ENCODE data around the gene SIPA1L2. TPM values are rescaled to one million over a fixed set of nuclear protein-coding genes. Genes with fewer than 3 reads are reported as not detected.

The SIPA1L2 gene
- 1 to 10 TPM; 6.1 to 6.2 TPM for total RNA-seq

DNA sequence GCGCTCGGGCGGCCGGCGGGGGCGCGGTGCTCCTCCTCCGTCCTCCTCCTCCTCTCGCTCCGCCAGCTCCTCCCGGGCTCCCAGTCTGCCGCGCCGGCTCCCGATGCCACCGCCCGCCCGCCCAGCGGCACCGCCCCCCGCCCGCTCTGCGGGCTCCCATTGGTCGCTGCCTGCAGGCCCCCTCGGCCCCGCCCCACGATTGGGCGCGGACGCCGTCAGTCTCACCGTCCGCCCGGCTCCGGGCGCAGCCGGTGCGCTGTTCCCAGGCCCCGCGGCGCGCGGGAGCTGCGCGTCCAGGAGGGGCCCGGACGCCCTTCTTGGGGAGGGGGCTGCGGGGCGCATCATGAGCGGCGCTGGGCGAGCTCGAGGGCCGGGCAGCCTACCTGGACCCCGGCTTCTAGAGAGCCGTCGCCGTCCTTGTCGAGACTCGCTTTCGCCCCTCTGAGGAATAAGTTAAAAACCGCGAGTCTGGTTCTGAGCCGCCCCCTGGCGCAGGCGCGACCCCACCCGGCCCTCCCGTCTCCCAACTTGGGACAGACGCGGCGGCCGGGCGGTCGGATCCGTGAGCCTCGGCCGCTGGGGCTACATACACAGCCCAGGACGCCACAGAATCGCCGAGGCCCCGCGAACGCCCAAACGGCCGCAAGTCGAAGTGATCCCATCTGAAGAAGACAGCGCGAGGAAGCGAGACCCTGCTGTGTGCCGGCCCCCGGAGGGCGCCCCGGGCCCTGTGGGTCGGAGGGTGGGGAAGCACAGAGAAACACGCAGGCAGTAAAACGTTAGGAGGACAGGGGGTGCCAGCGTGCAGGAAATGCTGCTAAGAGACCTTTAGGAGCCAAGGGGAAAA, at the start of gene SIPA1L2:
Gene SIPA1L2 (minus strand): TSS at position 87 of the 847 bp plus-strand sequence. CDS start 114,794 bp downstream, outside the sequence.
- H3K36me3 Mint-ChIP-seq = no peaks in the 10 kb centered on the region
- peak within 1 kb of the TSS; percentile 75 for H3K27ac Mint-ChIP-seq
- H3K27me3 Mint-ChIP-seq = peaks cover 12% of the 10 kb centered on the region
- peaks cover 34% of the 10 kb centered on the region for H3K4me1 Mint-ChIP-seq (ENCODE audit: low read depth)
- POLR2A ChIA-PET = interaction anchor here (1.3 kb wide), 1 partner anchor 664 kb away, joined by 3 read pairs; no protein-coding TSS in a partner anchor
- peak within 1 kb of the TSS; percentile 84 for H3K4me3 Mint-ChIP-seq
- intact Hi-C loops (cut with micrococcal nuclease) = loop anchor here (2.0 to 10.0 kb wide), 5 partner anchors 295 to 873 kb away; partner anchors contain the start of genes NTPCR and PCNX2
- no peaks in the 10 kb centered on the region for H3K9me3 Mint-ChIP-seq
- DNase-seq = peak; percentile 91
- CTCF ChIA-PET = interaction anchor here (0.6 kb wide), 1 partner anchor 321 kb away, joined by 3 read pairs; no protein-coding TSS in a partner anchor

GRCh38 chr1:232678185-232678886, 48.4 kb upstream of the SIPA1L2 start:
- CTCF ChIA-PET = interaction anchor here (0.6 kb wide), 1 partner anchor 223 kb away, joined by 4 read pairs; no protein-coding TSS in a partner anchor
- Mint-ChIP-seq H3K36me3 (no peaks in the 10 kb centered on the region), H3K9me3 (no peaks in the 10 kb centered on the region), H3K27ac (no peak overlapping the region), H3K4me1 (ENCODE audit: low read depth) (no peaks in the 10 kb centered on the region), H3K27me3 (no peaks in the 10 kb centered on the region), H3K4me3 (no peak overlapping the region)
- POLR2A ChIA-PET = interaction anchor here (0.6 kb wide), 1 partner anchor 84 kb away, joined by 3 read pairs; no protein-coding TSS in a partner anchor
- no peak for DNase-seq
- intact Hi-C loops (cut with micrococcal nuclease) = no loop called here

DNA sequence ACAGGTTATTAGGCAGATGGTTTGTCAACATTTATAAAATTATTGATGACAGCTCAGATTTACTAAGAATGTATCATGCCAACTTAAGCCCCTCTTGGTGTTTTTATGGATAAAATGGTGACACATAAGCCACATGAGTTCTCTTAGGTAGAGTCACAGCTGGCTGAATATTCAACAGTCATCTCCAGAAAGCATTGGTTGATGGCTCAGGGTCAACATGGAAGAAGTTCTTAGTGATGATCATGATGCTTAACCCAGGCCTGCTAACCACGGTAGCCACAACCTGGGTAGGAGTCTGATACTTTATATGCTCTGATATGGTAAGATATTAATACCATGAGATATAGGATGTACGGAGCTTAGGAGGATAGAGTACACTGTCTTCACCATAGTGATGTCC, 46.4 kb upstream of the SIPA1L2 start:
- Mint-ChIP-seq H3K27me3 (no peaks in the 10 kb centered on the region), H3K4me3 (no peak overlapping the region), H3K9me3 (no peaks in the 10 kb centered on the region), H3K36me3 (no peaks in the 10 kb centered on the region), H3K4me1 (ENCODE audit: low read depth) (no peaks in the 10 kb centered on the region), H3K27ac (no peak overlapping the region)
- intact Hi-C loops (cut with micrococcal nuclease) = no loop called here
- ChIA-PET CTCF (no interaction called here), POLR2A (no interaction called here)
- DNase-seq = peak; percentile 15

- intact Hi-C loops (cut with micrococcal nuclease) = no loop called here
- no peaks in the 10 kb centered on the region for H3K27me3 Mint-ChIP-seq
- DNase-seq = no peak
- no peaks in the 10 kb centered on the region for H3K9me3 Mint-ChIP-seq
- no peaks in the 10 kb centered on the region for H3K36me3 Mint-ChIP-seq
- POLR2A ChIA-PET = no interaction called here
- CTCF ChIA-PET = interaction anchor here (0.6 kb wide), 1 partner anchor 452 kb away, joined by 3 read pairs; no protein-coding TSS in a partner anchor
- H3K4me1 Mint-ChIP-seq (ENCODE audit: low read depth) = no peaks in the 10 kb centered on the region
- H3K4me3 Mint-ChIP-seq = no peak overlapping the region
- no peak overlapping the region for H3K27ac Mint-ChIP-seq
Observed at GRCh38 chr1:232675898-232676297, 46.0 kb upstream of the SIPA1L2 start.

DNA sequence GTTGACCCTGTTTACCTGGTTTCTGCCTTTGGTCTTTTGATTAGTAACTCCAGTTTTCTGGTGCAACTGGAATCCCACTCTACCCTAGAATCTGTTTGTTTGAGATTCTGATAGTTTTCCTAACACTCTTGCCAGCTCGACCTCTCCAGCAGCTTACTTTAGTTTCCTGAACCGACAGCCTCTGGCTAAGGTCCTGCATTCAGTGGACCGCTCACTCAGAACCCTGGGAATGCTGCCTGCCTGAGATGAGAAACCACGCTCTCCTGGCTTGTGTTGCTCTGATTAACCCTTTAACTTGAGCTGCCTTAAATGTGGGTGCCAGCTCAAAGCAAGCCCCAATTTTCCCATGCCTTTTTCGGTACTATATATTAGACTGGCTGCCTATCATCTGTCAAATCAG, 45.3 kb upstream of the SIPA1L2 start:
- intact Hi-C loops (cut with micrococcal nuclease) = no loop called here
- no peaks in the 10 kb centered on the region for H3K36me3 Mint-ChIP-seq
- no peaks in the 10 kb centered on the region for H3K9me3 Mint-ChIP-seq
- ChIA-PET POLR2A (no interaction called here), CTCF (interaction anchor here (0.6 kb wide), 1 partner anchor 453 kb away, joined by 3 read pairs; no protein-coding TSS in a partner anchor)
- H3K4me1 Mint-ChIP-seq (ENCODE audit: low read depth) = no peaks in the 10 kb centered on the region
- peaks cover under 1% of the 10 kb centered on the region for H3K27me3 Mint-ChIP-seq
- H3K4me3 Mint-ChIP-seq = no peak overlapping the region
- DNase-seq = no peak
- no peak overlapping the region for H3K27ac Mint-ChIP-seq

GRCh38 chr1:232673256-232673655, 43.3 kb upstream of the SIPA1L2 start:
- Mint-ChIP-seq H3K9me3 (no peaks in the 10 kb centered on the region), H3K4me1 (ENCODE audit: low read depth) (no peaks in the 10 kb centered on the region), H3K36me3 (no peaks in the 10 kb centered on the region), H3K27me3 (peaks cover 4% of the 10 kb centered on the region), H3K4me3 (no peak overlapping the region), H3K27ac (no peak overlapping the region)
- DNase-seq = no peak
- ChIA-PET POLR2A (no interaction called here), CTCF (no interaction called here)
- intact Hi-C loops (cut with micrococcal nuclease) = no loop called here

DNA sequence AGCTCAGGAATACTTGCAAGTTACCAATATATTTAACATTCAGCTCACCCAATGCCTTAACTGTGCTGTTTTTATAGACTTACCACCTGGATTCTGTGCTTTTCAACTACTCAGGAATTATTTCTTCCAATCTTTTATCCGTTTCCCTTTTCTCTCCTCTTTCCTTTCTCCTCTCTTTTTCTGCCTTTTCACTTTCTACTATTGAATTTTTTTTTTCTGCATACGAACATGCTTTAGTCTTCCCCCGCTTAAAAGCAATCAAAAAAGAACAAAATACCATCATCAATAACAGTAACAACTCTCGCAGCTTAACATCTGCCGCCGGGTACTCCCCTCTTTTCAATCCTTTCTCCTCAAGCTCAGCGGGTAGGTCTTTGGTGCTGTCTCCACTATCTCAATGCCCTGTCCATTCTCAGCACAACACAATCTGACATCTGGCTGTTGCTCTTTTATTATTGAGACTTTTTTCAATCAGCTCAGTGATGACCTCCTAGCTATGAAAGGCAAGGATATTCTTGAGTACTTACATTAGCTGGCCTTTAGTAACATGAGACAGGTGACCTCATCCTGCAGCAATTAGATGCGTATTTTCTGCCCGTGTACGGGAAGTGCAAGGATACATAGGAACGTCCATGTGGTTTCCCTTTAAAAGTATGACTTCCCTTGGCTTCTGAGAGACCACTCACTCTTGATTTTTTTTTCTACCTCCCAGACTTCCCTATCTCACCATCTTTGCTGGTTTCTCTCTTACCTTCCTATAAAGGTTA, 40.2 kb upstream of the SIPA1L2 start:
- Mint-ChIP-seq H3K36me3 (no peaks in the 10 kb centered on the region), H3K27ac (no peak overlapping the region), H3K9me3 (no peaks in the 10 kb centered on the region), H3K27me3 (peaks cover 6% of the 10 kb centered on the region), H3K4me1 (ENCODE audit: low read depth) (peaks cover 10% of the 10 kb centered on the region), H3K4me3 (no peak overlapping the region)
- ChIA-PET CTCF (no interaction called here), POLR2A (no interaction called here)
- DNase-seq = no peak
- intact Hi-C loops (cut with micrococcal nuclease) = no loop called here

GRCh38 chr1:232667778-232668165, 37.8 kb upstream of the SIPA1L2 start:
- Mint-ChIP-seq H3K27ac (no peak overlapping the region), H3K4me3 (no peak overlapping the region), H3K36me3 (no peaks in the 10 kb centered on the region), H3K4me1 (ENCODE audit: low read depth) (peaks cover 10% of the 10 kb centered on the region), H3K9me3 (no peaks in the 10 kb centered on the region), H3K27me3 (peaks cover 6% of the 10 kb centered on the region)
- intact Hi-C loops (cut with micrococcal nuclease) = no loop called here
- CTCF ChIA-PET = interaction anchor here (1.2 kb wide), 1 partner anchor 15 kb away, joined by 3 read pairs; no protein-coding TSS in a partner anchor
- no peak for DNase-seq
- POLR2A ChIA-PET = no interaction called here

DNA sequence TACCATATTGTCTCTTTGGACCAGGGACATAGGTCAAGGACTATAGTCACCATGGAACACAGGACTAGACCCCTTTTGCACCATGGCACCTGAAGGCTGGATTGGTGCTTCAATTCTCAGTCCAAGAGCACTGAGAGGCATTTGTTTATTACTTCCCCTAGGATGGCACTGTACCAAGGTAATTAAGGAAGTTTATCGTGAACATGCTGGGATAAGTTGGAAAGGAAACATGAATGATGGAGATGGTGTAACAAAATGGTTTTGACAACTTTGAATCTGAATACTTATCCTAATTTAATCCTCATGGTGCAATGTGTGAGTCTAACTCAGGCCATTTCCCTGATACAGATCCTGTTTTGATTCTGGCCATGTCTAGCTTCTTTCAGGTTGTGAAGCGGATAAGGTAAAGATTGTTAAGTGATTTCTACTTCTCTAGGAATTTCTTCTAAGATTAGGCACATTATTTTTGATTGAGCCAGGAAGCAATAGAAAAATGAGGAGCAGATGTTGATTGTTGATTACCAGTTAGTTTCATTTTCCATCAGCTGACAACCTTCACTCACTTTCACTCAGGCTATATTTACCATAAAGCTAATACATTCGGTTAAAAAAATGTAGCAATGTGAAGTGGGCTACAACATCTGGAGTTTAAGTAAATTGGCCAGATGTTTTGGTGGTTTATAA, 37.3 kb upstream of the SIPA1L2 start:
- Mint-ChIP-seq H3K4me3 (no peak overlapping the region), H3K27ac (no peak overlapping the region), H3K27me3 (peaks cover 6% of the 10 kb centered on the region), H3K36me3 (no peaks in the 10 kb centered on the region), H3K9me3 (no peaks in the 10 kb centered on the region), H3K4me1 (ENCODE audit: low read depth) (peaks cover 10% of the 10 kb centered on the region)
- no peak for DNase-seq
- intact Hi-C loops (cut with micrococcal nuclease) = no loop called here
- ChIA-PET CTCF (interaction anchor here (1.2 kb wide), 1 partner anchor 16 kb away, joined by 3 read pairs; no protein-coding TSS in a partner anchor), POLR2A (no interaction called here)

- Mint-ChIP-seq H3K4me1 (ENCODE audit: low read depth) (peaks cover 10% of the 10 kb centered on the region), H3K27ac (no peak overlapping the region), H3K4me3 (no peak overlapping the region), H3K27me3 (peaks cover 11% of the 10 kb centered on the region), H3K9me3 (no peaks in the 10 kb centered on the region), H3K36me3 (no peaks in the 10 kb centered on the region)
- POLR2A ChIA-PET = no interaction called here
- DNase-seq = no peak
- CTCF ChIA-PET = no interaction called here
- intact Hi-C loops (cut with micrococcal nuclease) = no loop called here
Observed at GRCh38 chr1:232664844-232665777, 35.2 kb upstream of the SIPA1L2 start.

DNA sequence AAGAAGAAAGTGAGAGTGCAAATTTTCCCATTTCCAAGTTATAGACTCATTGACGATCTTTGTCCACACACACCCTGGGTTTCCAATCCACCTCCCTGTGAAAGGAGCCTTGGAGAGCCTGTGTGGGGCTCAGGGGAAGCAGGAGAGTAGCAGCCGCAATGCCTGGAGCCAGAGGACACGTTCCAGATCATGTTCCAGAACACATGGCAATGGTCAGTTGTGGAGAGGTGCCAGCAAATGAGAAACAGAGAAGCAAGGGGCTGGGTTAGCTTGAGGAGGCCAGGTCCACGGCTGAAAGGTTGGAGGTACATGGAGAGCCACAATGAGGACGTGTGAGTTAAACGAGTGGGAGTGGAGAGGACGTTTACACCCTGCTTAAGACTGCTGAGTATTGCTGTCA, 33.0 kb upstream of the SIPA1L2 start:
- Mint-ChIP-seq H3K27ac (no peak overlapping the region), H3K4me1 (ENCODE audit: low read depth) (peaks cover 10% of the 10 kb centered on the region), H3K27me3 (peaks cover 12% of the 10 kb centered on the region), H3K36me3 (no peaks in the 10 kb centered on the region), H3K9me3 (no peaks in the 10 kb centered on the region), H3K4me3 (no peak overlapping the region)
- no peak for DNase-seq
- ChIA-PET POLR2A (no interaction called here), CTCF (no interaction called here)
- intact Hi-C loops (cut with micrococcal nuclease) = no loop called here

All from activated CD4-positive, alpha-beta memory T cell treated with anti-CD3 and anti-CD28 coated beads for 36 hours (primary cell).